Globus pallidus (tissue), 1 donor: Measurements from ENCODE around the gene RWDD2A.
A peak's percentile ranks its signal among the peaks of the same experiment; 100 is the strongest.

ENCODE experiments used
- DNase-seq: peaks from one replicate; pipeline ENCODE4 v3.0.0-alpha.2; 2015; ENCODE audit warnings: low spot score

RWDD2A gene

DNA sequence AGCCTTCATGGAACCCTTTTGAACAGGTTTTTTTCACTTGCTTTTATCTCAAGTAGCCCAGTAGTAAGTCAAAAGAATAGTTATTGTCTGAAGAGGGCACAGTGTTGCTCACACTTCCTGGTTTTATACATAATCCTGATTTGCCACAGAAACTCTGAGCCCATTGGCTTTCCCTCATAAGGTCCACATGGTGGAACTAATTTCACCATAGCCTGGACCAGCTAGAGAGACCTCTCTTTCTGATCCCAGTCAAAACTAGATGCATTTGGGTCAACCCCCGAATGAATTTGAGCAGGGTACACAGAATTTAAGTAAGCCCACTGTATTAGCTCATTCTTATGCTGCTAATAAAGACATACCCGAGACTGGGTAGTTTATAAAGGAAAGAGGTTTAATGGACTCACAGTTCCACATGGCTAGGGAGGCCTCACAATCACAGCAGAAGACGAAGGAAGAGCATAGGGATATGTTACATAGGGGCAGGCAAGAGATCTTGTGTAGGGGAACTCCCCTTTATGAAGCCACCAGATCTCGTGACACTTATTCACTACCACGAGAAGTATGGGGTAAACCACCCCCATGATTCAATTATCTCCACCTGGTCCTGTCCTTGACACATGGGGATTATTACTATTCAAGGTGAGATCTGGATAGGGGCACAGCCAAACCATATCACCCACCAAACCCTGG is 6.2 kb downstream of the RWDD2A start:
- DNase-seq = no peak

DNA sequence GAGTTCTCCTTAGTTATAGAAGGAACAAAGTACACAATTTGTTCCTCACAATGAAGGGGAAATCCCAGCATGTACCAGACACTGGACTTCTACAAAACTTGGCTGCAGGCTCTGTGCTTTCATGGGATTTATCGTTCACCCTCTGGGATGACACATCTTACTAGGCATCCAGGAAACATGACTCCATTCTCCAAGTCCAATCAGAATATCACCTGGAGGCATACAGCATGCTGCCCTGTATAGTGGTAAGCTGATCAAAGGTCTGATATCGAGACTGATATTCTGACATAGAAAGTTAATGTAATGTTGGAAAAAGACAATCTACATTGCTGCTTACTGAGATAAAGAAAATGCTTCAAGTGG is 6.7 kb downstream of the RWDD2A start:
- DNase-seq = no peak

DNA sequence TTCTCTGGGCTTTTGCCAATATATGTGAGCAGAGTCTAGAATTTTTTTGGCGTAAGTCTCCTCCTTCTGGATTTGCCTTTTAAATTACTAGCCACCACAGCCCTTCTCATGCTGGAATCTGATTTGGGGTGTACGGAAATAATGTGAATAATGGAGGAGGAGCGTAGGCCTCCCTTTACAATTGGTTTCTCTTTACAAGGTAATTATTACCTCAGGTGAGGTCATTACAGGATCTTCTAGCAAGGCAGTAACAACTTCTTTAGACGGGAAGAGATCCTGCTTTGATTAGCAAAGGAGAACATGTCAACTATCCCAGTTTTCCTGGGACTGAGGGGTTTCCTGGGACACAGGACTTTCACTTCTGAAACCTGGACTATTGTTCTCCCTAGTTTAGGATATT is 8.9 kb downstream of the RWDD2A start:
- DNase-seq = no peak

- peak; percentile 79 for DNase-seq
Observed at GRCh38 chr6:83215131-83216047, 22.2 kb downstream of the RWDD2A start.

- DNase-seq = no peak
Observed at GRCh38 chr6:83216806-83217205, 23.6 kb downstream of the RWDD2A start.

GRCh38 chr6:83218646-83219045 is 25.5 kb downstream of the RWDD2A start:
- DNase-seq = no peak

DNA sequence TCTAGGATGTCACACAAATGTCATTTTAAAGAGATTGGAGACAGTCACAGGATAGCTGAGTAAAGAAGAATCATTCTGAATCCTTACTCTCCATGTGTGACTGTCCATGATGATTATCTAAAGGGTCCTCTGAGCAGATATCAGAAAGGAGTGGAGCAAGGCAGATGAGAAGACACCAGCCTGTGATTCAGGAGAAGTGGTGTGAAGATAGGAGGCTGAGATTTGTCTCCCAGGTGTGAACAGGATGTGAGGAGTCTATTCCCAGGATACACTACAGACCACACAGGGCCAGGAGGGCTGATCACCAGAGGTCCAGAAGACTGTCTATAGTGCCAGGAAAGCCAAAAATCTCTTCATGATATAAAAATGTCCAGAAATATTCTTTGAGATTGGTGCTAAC is 27.0 kb downstream of the RWDD2A start:
- no peak for DNase-seq

DNA sequence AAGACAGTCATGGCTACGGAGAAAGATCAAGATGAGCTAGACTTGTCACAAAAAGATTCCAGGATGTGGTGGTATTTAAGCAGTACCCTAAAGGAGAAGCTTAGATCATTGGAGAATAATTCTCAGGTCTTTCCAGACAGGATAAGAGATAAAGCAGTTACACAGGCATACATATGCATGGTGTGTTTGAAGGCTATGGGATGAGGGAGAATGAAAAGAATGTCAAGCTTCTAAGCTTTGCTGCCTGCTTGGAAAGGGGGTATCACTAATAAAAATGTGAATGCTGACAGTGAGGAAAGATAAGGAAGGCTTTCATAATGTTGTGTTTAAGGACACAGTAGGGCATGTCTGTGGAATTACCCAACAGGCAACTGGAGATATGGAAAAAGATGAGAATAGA is 28.1 kb downstream of the RWDD2A start:
- no peak for DNase-seq

DNA sequence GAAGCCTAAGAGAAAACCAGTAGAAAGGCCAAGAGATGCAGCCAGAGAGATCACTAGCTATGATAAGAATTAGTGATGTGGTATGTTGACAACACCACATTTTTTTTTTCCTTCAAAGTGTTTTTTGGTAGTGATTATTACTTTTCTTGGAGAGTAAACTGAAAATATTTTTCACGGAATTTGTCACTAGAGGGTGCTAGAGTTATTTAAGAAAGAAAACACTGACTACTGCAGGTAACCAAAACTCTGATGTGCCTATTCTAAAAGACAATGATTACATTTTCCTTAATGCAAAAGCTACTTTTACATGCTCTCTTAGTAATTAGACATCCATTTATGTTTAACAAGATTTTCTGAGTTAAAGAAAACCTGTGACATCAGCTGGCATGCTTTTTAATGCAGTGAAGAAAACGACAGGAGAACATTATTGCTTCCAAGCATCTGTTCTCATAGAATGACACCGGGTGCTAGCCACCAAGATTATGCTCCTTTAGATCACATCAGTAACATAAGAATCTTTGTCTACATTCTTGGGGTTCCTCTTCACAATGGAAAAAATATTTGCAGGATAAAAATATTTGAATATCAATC is 28.8 kb downstream of the RWDD2A start:
- peak; percentile 41 for DNase-seq

- no peak for DNase-seq
Observed at GRCh38 chr6:83226517-83226916, 33.4 kb downstream of the RWDD2A start.

DNA sequence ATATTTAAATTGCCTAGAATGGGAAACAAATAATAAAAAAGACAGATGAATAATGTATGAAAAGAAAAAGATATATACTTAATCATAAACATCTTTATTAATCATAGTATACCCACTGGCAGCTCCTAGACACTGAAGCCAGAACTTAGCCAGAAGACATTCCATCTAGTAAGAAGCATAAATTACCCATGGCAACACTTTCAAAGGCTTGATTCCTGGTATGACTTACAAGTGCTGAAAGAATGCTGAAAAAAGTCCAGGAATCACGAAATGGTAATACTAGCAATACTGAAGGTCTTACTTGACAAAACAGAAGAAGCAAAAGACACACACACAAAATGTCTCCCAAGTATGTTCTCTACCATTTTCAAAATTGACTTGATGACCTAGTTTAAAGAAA is 38.0 kb downstream of the RWDD2A start:
- no peak for DNase-seq

- DNase-seq = no peak
Observed at GRCh38 chr6:83247471-83247870, 54.3 kb downstream of the RWDD2A start.
